GM19025 (cell line): ENCODE measurements around the gene OR1K1.
A peak's percentile ranks its signal among the peaks of the same experiment; 100 is the strongest.
"Not testable (repeated sequence)": the region's sequence is repeated elsewhere in the genome, so short reads cannot be mapped to it uniquely, and the experiment has no call there.

ENCODE experiments used
- ATAC-seq: cut with Tn5 transposase; IDR thresholded peaks from one replicate; pipeline ENCODE4 v1.9.1; 2021; ENCODE audit warnings: mild to moderate bottlenecking, low read depth, moderate library complexity; ENCODE audit not compliant: unreplicated experiment

The OR1K1 gene

DNA sequence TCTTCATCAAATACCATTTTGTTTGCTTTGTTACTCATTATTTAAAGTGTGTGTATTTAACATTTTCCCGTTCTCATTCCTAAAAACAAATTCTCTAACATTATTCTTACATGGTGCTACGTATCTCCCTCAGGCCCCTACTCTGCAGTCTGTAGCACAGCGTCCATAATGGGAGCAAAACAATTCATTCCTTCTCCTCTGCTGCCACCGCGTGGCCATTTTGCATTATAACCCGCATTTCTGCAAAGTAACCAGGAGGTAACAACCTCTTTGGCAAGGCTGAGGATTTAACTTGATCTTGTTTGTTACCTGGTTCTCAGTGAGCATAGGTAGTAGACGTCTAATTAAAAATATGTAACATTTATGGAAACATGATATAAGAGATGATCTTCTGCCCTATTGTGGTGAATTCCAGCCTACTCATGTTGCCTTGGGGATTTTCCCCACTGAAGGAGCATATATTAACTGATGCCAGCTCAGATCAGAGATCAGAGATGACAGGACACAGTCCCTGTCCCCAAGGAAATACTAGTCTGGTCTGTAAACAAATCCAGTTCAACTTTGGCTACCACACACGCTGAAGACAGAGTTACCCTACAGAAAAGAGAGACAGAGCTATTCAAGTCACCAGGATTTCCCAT is 10.5 kb downstream of the OR1K1 start:
- ATAC-seq = peak; percentile 87

DNA sequence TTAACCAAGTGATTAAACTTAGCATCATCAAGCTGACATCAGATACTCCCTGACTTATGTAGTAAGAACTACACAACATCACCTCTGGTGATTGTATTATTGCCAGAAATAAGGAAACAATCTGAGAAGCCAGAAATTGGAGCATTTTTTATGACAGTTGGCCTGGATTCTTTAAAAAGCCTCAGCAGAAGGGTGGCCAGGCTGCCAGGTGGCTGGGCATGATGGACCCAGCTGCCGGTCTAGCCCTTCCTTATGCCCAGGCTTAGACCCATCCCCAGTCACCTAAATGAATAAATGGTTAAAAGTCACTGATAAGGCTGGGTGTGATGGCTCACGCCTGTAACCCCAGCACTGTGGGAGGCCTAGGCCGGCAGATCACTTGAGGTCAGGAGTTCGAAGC is 12.8 kb downstream of the OR1K1 start:
- ATAC-seq = no peak

DNA sequence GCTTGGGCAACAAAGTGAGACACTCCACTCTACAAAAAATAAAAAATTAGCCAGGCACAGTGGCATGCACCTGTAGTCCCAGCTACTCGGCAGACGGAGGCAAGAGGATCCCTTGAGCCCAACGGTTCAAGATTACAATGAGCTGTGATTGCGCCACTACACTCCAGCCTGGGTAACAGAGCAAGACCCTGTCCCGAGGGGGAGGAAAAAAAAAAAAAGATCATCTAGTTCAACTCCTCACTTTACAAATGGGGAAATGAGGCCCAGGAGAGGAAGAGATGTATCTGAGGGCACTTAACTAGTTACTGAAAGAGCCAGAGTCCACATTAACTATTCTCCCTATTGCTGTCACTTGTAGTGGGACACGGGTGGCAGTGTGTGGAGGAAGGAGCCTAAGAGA is 14.6 kb downstream of the OR1K1 start:
- no peak for ATAC-seq

DNA sequence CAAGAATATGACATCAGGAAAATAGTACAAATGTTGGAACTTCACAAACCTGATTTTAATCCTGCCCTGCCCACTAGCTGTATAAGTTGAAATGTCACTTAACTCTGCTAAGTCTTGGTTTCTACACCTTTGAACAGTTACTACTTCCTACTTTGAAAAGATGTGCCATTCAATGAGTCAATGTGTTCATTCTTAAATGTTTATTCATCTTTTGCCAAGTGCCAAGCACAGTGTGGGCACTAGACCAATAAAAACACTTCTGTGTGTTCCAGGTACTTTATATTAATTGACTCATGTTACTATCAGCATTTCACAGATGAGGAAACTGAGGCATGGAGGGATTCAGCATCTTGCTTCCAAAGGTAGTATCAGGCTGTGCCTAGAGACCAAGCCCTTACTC is 15.6 kb downstream of the OR1K1 start:
- no peak for ATAC-seq

DNA sequence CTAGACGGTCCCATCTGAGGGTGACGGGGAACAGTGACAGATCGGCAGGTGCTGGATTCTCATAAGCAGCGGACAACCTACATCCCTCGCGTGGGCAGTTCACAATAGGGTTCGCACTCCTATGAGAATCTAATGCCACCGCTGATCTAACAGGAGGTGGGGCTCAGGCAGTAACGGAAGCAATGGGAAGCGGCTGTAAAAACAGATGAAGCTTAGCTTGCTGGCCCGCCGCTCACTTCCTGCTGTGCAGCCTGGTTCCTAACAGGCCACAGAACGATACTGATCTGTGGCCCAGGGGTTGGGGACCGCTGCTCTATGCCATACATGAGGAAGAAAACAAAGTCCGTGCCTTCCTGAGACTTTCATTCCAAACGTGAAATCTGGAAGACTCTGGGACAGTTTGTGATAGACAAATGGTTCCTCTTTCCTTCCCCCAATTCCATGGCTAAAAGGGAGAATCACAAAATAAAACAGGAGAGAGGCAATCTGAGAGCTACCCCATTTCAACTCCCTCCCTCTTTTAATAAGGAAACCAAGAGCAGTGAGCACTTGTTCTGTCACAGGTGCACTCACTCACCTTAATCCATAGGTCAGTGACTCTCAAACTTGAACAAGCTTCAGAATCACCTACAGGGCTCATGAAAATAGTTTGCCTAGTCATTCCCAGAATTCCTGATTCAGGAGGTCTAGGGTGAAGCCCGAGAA is 16.4 kb downstream of the OR1K1 start:
- no peak for ATAC-seq

DNA sequence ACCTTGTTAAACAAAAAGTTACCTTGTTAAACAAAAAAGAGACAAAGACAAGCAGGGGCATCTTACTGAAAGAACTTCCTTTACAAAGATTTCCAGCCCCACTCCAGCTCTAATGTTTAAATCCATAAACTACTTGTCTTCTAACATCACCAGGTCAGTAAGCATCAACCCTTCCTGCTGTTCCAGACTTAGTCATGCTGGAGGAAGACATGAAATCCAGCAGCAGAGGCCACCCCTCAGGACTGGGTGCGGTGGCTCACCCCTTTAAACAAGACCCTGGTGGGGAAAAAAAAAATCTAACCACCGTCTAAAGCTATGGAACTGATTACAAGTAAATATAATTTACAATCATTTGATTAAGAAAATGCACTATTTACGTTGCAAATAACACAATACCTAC is 19.4 kb downstream of the OR1K1 start:
- no peak for ATAC-seq

DNA sequence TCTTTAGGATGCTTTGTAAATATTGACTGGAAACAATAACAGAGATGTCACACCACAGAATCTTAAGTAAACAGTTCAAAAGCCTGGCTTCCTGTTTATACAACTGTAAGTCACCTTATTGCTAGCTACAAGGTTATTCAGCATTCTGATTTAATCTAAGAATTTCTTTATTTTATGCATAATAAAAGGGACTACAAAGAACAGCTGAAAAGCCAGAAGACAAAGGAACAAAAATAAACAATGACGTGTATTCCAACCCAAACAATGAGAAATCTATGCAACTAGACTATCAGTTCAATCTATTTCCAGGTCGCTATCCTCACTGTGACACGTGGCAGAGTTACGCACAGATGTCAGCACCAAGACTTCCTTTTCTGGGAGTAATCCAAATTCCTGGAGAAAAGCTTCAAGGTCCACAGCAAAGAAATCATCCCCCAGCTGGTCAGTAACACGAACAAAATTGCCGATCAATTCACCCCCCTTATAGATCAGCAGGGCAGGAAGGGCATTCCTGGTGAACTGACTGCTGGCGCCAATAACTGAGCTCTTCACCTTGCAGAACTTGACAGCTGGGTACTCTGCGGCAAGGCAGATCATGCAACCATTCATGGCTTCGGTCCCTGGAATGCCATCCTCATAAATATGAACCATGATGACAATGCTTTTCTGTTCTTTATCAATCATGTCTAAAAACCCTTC is 20.0 kb downstream of the OR1K1 start:
- no peak for ATAC-seq

DNA sequence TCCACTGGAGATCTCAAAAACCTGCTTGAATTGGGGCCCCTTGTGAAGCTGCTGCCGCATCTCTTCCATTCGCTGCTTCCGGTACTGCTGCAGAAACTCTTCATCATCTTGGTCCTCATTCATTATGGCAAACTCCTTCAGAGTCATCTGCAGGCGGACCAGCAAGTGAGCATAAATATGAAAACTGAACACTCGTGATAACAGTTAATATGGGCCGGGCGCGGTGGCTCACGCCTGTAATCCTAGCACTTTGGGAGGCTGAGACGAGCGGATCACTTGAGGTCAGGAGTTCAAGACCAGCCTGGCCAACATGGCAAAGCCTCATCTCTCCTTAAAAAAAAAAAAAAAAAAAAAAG is 20.5 kb downstream of the OR1K1 start:
- no peak for ATAC-seq

DNA sequence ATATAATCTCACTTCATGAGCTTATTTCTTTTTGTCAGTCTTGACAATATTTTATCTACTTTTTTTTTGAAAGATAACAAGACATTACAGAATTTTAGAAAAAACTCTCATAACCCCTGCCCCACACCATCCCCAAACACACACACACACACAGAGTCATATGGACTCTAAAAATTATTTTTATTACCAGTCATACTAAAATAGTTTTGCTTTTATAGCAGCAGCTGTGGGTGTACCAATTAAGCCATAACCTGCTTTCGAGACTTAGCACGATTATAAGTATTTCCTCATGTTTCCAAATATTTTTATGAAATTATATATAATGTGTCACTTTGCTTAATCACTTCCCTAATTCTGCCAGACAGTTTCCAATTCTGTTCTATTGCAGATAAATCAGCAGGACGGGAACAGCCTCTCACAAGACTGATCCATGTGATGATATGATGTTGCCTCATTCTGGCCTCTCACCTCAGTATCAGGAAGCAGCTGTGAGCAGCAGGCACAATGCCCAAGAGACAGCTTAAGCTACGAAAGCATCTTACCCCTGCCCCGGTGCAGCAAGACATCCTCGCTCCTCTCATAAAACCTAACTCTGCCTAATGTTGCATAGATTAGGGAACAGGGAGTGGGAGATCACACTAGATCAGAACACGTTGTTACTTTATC is 21.5 kb downstream of the OR1K1 start:
- ATAC-seq = no peak

DNA sequence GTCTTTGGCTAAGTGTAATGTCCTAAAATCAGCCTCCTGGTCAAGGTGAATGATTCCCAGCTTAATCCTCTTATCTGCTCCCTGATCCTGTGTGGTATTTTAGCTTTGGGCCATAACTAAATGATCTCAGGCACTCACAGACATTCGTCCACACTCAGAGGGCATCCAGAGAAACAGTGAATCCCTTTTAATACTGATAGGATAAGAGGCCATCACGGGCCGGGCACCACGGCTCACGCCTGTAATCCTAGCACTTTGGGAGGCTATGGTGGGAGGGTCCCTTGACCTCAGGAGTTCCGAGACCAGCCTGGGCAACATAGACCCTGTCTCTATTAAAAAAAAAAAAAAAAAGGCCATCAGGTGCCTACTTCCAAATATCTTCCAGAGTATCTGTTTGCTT is 22.1 kb downstream of the OR1K1 start:
- ATAC-seq = no peak

DNA sequence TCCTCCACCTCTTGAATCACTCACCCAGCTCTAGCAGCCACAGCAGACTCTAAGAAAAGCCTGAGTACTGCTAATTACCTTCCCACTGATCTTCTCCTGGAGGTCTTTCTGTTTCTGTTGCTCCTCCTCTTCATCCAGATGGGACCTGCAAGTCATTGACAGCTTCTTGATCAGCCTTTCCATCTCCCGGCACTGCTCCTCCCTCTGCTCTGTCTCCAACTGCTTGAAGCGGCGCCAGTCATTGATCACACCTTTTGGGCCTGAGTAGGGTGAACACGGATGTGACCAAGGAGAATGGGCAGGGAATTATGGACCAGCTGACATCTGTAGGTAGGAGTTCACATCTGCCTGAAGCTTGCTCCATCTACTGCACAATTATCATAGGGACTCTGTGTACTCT is 23.0 kb downstream of the OR1K1 start:
- ATAC-seq = no peak

DNA sequence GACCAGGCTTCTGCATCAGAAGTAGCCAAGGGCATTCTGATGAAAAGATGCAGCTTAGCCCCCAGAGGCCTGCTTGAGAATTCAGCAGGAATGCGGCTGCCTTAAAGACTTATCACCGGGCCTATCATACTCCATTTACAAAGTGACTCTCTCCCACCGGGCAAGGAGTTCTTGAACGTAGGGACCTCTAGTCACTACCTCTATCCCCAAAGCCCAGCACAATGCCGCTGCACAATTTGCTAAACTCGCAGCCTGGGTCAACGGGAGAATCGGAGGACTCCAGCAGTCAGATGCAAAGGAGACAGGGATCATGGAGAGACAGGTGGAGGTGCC is 27.8 kb downstream of the OR1K1 start:
- no peak for ATAC-seq

DNA sequence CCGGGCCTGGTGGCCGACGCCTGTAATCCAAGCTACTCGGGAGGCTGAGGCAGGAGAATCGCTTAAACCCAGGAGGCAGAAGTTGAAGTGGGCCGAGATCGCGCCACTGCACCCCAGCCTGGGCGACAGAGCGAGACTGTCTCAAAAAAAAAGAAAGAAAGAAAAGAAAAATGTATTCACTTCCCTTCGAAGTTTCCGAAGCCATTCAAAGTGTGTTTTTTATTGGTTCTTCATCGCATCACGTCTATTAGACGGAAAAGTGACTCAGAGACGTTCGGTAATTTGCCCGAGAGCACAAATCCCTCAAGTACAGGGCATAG is 29.0 kb downstream of the OR1K1 start:
- not testable (repeated sequence) for ATAC-seq

DNA sequence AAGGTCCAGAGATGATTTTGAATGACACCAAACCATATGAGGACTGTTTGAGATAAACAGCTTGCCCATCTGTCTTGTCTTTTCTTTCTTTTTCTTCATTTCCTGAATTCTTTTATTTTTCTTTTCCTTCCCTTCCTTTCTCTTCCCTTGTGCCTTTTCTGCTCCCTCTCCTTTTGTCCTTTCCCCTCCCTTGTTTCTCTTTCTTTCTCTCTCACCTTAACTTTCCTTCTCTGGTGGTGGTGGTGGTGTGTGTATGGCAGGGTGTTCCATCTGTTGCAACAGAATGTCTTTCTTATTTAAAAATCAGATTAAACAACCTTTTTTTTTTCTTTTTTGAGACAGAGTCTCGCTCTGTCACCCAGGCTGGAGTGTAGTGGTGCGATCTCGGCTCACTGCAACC is 32.3 kb downstream of the OR1K1 start:
- ATAC-seq = no peak

DNA sequence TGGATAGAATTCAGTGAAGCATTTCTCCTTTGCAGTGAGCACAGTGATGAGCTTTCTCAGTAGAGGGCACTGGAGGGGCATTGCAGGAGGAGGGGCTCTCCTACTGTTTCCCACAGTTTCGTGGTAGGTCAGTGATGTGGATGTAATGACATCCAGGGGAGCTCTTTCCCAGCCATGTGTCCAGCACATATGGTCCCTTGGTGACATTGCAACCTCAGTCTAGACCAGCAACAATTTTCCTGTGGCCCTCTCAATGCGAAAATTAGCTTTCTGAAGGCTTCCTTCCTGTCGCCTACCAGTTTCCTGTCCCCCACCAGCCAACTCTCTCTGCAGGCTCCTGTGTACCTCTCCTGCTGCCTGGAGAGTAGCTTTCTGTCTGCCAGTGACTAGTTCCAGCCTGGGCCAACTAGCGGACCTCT is 35.4 kb downstream of the OR1K1 start:
- no peak for ATAC-seq

DNA sequence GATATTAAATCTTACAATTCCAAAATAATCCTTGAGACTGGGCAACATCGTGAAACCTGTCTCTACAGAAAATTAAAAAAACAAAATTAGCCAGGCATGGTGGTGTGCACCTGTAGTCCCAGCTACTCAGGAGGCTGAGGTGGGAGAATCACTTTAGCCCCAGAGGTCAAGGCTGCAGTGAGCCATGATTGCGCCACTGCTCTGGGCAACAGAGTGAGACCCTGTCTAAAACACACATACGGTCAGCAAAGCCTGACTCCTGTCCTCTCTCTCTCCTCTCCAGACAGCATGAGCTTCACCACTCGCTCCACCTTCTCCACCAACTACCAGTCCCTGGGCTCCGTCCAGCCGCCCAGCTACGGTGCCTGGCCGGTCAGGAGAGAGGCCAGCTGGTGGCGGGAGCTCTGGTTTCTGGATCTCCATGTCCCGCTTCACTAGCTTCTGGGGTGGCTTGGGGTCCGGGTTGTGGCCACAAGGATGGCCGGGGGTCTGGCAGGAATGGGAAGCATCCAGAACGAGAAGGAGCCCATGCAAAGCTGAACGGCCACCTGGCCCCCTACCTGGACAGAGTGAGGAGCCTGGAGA is 37.4 kb downstream of the OR1K1 start:
- no peak for ATAC-seq

DNA sequence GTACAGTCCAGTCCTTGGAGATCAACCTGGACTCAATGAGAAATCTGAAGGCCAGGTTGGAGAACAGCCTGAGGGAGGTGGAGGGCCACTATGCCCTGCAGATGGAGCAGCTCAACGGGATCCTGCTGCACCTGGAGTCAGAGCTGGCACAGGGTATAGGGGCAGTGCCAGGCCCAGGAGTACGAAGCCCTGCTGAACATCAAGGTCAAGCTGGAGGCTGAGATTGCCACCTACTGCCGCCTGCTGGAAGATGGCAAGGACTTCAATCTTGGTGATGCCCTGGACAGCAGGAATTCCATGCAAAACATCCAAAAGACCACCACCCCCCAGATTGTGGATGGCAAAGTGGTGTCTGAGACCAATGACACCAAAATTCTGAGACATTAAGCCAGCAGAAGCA is 38.5 kb downstream of the OR1K1 start:
- not testable (repeated sequence) for ATAC-seq

DNA sequence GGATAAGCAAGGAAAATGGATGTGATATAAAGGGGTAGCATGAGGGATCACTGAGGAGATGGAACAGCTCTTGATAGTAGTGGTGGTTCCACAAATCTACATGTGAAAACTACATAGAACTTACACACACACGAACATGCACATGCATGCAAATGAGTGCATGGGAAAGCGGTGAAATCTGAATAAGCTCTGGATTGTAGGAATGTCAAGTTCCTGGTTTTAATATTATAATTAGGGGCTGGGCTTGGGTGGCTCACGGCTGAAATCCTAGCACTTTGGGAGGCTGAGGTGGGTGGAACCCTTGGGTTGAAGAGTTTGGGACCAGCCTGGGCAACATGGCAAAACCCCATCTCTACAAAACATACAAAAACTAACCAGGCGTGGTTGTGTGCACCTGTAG is 41.6 kb downstream of the OR1K1 start:
- ATAC-seq = no peak

DNA sequence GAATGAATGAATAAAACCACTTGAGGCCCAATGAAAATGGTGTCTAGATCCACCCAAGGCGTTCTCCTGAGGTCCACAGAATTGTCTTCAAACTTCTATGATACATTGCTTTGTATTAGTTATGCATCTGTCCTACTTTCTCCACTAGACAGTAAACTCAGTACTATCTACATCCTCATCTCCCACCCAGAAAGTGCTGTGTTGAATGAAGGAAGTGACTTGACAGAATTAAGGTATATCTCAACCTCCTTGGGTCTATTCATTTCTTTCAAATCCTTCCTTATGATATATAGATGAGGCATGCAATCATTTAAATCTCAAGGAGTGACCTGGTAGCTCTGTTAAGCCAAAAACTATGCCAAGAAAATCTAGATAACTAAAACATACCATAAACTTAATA is 44.2 kb downstream of the OR1K1 start:
- ATAC-seq = no peak

DNA sequence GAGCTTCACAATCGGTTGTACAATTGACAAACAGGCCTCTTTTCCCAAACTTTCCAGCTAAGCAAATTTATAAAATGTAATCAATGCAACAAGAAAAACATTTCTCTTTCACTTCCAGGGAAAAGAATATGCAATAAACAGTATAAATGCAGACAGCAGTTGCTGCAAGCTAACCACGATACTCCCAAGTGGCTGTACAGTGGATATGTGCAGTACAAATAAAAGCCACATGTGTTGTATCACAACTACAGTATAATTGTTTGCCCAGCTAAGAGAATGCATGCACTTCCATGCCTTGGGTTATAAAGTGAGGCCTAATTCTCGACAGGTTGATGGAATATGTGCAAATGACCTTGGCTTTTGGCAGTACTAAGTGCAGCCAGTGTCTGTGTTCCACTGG is 45.2 kb downstream of the OR1K1 start:
- ATAC-seq = no peak

DNA sequence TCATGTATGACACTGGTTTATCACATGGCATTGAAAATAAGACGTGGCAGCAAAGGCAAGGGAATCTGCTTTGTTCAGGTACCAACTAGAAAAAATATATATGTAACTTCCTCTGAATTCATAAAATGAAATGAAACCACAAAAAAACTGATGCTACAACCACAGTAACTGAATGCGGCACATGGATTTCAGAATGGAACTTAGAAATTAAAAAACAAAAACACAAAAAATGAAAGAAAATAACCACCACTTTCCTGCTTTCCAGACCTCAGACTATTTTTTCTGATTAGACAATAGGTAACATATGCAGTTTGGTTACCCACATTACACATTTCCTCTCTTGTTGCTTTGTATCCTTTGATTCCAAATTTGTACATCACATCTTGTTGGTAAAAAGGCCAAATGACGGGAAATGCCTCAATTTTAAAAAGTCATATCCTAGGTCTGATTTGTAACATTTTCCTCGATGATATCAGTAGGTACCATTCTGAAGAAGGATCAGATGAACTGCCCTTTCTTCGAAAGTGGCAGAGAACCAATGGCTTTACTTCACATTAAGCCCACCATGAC is 46.5 kb downstream of the OR1K1 start:
- ATAC-seq = no peak
